ENCODE measurements around the gene ATP6V0D1.

The ATP6V0D1 gene

GRCh38 chr16:67443265-67443664, 37.7 kb downstream of the ATP6V0D1 start:
- no peak for DNase-seq

- DNase-seq, result no peak
These were observed 38.2 kb downstream of the ATP6V0D1 start for GRCh38 chr16:67442581-67443255.

DNA sequence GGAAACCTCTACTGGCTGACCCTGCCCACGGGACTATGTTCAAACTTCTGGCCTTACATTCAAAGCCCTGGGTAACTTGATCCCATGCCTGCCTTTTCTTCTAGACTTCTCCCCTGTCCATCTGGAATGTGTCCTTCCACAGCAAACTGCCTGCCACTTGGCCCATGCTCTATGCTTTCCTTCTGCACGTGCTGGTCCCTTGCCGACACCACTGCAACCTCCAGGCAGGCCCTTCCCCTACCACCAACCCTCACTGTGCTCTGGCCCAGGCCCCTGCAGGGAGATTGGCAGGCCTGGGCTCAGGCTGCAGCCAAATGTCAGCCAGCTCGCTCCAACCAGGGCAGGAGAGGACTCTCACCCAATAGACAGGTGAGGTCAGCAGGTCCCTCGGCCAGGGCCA, 39.0 kb downstream of the ATP6V0D1 start:
- DNase-seq, result no peak

DNA sequence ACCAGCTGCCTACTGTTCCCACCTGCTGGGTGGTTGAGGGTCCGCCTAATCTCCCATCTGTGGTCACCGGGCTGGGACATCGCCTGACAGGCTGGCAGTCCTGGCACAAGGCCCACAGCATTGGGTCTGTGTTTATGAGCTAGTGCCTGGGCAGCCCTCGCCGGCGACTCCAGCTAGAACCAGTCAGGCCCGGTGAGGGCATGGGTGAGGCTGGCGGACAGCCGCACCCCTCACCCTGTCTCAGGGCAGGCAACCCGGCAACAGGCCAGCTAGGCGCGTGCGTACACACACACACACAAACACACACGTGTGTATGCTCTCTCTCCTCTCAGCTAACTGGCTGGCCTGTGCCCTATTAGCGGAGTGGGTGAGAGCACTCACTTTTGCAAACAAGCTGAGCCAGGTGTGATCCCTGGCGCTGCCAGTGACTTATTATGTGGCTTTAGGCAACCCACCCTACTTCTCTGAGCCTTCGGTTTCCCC, 39.6 kb downstream of the ATP6V0D1 start:
- peak; percentile 62 for DNase-seq

DNA sequence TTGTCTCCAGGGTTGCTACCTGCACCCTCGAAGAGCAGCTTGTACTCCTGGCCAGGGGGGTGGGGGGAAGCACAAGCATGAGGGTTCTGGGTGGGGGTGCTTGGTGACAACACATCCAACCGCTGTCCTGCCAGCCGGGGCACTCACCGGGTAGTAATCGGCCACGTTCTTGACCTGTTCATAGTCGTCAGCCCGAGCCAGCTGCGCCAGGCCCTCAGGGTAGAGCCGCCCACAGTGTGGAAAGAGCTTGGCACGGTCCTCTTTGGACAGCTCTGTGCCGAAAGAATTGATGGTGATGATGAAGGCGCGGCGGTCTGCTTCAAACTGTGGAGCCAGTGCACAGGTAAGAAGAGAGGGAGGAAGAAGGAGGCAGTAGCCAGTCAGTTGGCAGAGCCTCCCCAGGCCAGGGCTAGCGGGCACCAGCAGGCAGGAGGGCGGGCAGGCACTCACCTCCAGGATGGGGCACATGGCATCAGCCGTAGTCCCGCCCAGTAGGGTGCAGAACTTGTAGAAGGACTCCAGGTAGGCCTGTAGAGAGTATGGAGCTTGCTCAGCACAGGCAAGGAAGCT, 42.0 kb downstream of the ATP6V0D1 start:
- no peak for DNase-seq

DNA sequence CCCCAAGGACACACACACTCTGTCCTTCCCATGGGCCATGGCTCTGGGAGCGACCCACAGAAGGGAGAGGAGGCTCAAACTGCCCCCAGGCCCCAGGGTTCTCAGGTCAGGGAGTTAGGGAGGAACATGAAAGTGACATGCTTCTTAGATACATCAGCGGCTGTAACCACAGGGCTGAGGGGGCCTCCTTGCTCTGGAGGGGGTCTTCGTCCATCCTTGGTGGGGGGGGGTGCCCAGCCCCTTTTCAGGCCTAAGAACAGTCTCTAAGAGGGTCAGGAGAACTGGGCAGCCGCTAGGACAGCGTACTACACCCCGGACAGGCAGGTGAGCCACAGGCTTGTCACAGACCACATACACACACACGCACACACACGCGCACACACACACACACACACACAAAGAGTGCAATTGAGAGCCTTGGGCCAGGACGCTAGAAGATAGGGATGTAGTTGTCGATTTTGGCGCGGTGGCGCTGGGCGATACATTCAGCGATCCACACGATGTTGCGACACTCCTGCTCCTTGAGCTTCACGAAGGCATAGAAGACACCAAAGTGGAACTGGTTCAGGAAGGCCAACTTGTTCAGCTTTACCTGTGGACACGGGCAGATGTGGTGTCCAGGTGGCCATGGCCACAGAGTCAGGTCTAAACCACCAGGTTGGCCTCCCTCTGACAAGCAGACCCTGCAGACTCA, 42.7 kb downstream of the ATP6V0D1 start:
- DNase-seq, result no peak

- no peak for DNase-seq
These were observed 43.4 kb downstream of the ATP6V0D1 start for GRCh38 chr16:67437513-67437912.

DNA sequence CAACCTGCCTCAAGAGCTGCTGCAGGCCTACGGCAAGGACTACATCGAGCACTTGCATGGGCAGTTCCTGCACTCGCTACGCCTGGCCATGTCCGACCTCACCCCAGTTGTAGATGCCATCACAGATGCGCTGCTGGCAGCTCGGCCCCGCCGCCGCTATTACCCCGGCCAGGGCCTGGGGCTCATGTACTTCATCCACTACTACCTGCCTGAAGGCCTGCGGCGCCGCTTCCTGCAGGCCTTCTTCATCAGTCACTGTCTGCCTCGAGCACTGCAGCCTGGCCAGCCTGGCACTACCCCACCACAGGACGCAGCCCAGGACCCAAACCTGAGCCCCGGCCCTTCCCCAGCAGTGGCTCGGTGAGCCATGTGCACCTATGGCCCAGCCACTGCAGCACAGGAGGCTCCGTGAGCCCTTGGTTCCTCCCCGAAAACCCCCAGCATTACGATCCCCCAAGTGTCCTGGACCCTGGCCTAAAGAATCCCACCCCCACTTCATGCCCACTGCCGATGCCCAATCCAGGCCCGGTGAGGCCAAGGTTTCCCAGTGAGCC, 44.2 kb downstream of the ATP6V0D1 start:
- DNase-seq, result no peak

GRCh38 chr16:67435758-67436164, 45.2 kb downstream of the ATP6V0D1 start:
- DNase-seq, result no peak

- DNase-seq, result no peak
These were observed 47.7 kb downstream of the ATP6V0D1 start for GRCh38 chr16:67433131-67433719.

GRCh38 chr16:67432506-67432890, 48.5 kb downstream of the ATP6V0D1 start:
- no peak for DNase-seq

DNA sequence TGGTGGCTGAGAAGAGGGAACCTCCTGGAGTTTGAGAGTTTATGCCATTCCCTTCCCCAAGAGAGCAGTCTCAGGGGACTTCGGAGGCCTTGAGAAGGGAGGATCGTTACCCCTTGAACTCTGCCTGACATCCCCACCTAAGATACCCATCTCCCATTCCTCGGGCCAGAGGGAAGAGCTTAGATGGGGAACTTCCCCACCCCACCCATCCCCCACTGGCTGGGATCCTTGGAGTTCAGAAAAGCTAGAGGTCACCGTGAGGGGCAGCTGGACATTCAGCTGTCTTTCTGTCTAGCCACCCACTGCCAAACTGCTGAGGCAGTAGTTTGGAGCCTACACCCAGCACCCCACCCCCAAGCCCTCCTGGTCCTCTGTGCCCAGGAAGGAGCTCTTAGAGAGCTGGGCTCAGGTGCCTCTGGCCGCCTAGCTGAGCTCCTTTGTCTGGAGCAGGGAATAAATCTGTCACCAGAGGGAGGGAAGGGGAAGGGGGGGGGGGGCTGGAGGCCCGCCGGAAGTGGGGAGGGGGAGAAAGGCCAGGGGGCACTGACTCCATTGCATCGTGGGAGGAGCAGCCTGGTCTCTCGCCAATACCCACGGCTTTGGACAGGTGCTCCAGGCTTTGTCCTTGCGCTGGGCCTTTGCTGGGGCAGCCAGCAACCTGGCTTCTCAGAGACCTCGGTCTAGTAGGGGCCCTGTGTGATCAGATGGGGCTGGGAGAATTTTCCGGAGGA, 49.0 kb downstream of the ATP6V0D1 start:
- peak; percentile 28 for DNase-seq

DNA sequence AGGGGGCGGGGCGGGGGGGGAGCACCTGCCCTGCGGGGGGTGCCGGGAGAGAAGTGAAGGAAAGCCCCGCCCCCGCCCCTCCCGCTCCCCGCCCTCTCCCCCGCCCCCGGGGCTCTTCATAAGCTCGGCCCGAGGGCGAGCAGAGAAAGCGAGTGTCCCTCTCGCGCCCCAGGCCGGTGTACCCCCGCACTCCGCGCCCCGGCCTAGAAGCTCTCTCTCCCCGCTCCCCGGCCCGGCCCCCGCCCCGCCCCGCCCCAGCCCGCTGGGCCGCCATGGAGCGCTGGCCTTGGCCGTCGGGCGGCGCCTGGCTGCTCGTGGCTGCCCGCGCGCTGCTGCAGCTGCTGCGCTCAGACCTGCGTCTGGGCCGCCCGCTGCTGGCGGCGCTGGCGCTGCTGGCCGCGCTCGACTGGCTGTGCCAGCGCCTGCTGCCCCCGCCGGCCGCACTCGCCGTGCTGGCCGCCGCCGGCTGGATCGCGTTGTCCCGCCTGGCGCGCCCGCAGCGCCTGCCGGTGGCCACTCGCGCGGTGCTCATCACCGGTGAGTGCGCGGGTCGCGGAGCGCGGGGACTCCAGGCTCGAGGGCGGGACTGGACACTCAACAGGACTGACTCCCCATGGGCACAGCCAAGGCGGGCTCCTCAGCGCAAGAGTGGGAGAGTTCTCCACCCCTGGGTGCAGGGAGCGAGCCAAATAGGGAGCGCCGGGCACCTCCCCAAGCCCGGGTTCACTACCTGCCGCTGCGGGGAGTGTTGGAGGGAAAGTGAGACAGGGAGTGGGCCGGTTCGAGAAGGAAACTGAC, 49.8 kb downstream of the ATP6V0D1 start, which contains the start of gene HSD11B2:
TSS of gene HSD11B2 (plus strand) at position 145 of the 798 bp plus-strand sequence. CDS start at position 273, 128 bp downstream.
- DNase-seq, result peak; percentile 70

DNA sequence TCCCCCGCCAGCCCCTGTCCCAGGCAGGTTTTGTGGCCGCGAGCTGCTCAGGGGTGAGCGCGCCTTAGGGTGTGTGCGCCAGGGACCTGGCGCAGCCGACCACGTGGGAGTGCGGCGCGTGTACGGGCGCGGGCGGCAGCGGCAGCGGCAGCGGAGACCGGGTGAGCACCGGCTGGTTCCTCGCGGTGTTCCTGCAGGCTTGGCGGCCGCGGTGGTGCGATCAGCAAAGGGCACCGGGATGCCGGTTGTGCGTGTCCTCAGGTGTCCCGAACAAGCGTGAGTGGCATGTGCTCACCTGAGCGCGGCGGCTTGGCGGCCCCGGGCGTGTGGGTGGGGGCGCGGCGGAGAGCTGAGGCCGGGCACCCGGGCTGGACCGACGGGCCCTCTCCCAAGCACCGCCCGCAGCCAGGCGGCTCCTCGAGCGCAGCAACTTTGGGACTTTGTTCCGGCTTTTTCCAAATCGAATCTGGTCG, 50.4 kb downstream of the ATP6V0D1 start:
- no peak for DNase-seq

GRCh38 chr16:67429799-67430503, 51.0 kb downstream of the ATP6V0D1 start:
- no peak for DNase-seq

DNA sequence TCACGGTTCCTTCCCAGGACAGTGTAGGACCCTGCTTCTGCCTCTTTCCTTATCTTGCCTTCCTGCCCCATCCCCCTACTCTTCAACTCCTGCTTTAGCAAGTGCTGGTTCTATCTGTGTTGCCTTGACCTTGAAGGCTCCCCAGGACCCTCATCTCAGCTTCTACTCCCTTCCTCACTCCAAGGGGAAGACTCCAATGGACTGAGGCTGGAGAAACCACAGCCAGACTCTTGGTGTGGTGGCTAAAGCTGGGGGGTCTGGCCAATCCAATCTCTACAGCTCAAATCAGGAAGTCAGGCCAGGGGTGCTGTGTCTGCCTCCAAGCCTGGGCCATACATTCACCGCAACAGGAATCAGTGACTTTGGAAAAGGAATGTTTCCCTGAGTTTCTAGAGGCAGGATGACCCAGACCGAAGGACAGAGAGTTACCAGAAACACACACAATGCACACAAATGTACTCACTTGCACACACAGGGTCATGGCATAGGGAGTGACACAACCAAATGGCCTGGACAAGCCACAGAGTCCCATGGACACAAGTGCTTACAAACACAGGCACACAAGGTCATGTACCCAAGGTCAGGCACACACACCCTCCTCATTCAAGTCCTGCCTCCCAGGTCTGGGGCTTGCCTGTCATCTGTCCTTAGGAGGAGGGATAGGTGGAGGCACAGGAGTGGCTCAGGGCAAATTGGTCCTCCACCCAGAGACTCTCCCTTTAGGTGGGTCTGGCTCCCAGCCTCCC, 51.7 kb downstream of the ATP6V0D1 start:
- DNase-seq, result no peak

GRCh38 chr16:67428146-67428731, 52.7 kb downstream of the ATP6V0D1 start:
- no peak for DNase-seq

GRCh38 chr16:67426950-67427349, 54.0 kb downstream of the ATP6V0D1 start:
- DNase-seq, result no peak

GRCh38 chr16:67426022-67426421, 54.9 kb downstream of the ATP6V0D1 start:
- DNase-seq, result no peak

- DNase-seq, result no peak
These were observed 55.4 kb downstream of the ATP6V0D1 start for GRCh38 chr16:67425580-67425979.

All from NCI-H510A (cell line).